Measurements from ENCODE around the gene NME3. TPM values are rescaled to one million over a fixed set of nuclear protein-coding genes. Genes with fewer than 3 reads are reported as not detected.

Gene NME3
- total RNA-seq, 1 donor from 2014 or later, result 31.7 TPM

GRCh38 chr16:1784977-1785845 lies 13.9 kb upstream of the NME3 start:
- DNase-seq (ENCODE audit: low spot score), result no peak
- intact Hi-C loops (cut with DNase I), result loop anchor here (5.0 kb wide), 2 partner anchors 37 to 157 kb away; partner anchors contain the start of gene MSRB1

DNA sequence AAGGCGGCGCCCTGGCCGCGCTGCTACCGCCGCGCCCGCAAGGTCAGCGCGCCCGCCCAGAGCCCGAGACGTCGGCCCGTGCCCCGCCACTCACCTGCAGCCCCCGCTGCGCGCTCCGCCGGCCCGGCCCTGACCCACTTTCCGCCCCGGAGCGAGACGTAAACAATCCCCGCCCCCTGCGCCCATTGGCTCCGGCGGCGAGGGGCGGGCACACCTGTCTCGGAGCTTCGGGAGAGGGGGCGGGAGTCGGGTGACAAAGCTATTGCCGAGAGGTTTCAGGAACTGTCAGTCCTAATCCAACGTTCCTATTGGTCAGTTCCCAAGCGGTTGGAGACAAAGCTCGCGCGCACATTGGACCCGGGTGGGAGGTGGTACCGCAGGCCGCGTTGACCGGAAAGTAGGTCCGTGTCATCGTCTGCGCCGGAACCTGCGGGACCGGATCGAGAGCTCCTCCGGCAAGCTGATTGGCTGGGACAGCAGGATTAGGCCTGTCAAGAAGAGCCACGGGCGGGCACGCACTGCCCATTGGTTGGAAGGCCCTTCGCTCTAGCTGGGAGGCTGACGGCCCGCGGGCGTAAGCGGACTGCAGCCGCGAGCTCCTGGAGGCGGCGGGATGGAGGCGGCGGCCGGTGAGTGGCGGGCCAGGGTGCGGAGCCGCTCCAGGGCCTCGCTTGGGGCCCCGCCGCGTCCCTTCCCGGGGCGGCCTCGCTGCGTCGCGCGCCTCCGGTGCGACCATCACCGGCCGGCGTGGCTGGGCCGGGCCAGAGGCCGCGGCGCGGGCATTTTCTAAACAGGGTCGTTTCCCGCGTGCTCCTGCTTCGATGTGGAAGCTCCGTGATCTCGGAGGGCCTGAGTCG lies 11.3 kb upstream of the NME3 start, which contains the start of the genes NUBP2 and SPSB3:
TSS of gene NUBP2 (plus strand) at position 553 of the 857 bp plus-strand sequence. CDS start at position 614, 61 bp downstream.
TSS of gene SPSB3 (minus strand) at position 164 of the 857 bp plus-strand sequence. CDS start 1,088 bp downstream, outside the sequence.
- intact Hi-C loops (cut with DNase I), result loop anchor here (5.0 kb wide), 1 partner anchor 160 kb away; the partner anchor contains the start of gene MSRB1
- DNase-seq (ENCODE audit: low spot score), result peak; percentile 100

DNA sequence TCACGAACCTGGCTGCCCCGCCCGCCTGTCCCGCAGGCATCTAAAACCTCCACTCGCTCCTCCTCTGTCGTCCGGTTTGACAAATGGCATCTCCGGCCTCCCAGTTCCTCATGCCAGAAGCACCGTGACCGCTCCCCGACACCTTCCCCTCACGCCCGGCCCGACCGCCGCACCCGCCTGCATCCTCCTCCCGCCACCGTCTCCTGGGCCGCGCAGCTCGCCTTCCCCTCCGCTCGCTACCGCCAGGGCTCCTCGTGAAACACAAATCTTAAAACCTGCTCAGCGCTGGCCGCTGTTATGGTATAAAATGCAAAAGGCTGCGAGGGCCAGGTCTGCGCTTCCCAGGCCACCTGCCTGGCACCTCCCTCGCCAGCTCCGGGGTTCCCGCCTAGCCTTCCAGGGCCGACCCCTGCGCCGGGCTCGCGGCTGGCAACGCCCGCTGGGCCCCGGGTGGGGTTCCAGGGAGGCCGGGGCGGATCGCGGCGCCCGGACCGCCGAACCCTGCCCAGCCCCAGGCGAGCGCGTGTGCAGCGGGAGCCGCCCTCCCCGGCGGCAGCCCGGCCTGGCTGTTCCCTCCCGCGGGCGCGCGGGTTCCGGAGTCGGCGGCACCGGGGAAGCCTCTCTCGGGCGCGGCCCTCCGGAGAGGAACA lies 10.5 kb upstream of the NME3 start:
- intact Hi-C loops (cut with DNase I), result loop anchor here (5.0 kb wide), 1 partner anchor 160 kb away; the partner anchor contains the start of gene MSRB1

GRCh38 chr16:1781254-1781653 lies 9.9 kb upstream of the NME3 start:
- no peak for DNase-seq (ENCODE audit: low spot score)
- intact Hi-C loops (cut with DNase I), result loop anchor here (5.0 kb wide), 1 partner anchor 161 kb away; the partner anchor contains the start of gene MSRB1

More for the DNA sequence above, 10.5 kb upstream of the NME3 start:
- DNase-seq (ENCODE audit: low spot score), result no peak

- no peak for DNase-seq (ENCODE audit: low spot score)
- intact Hi-C loops (cut with DNase I), result loop anchor here (5.0 kb wide), 1 partner anchor 162 kb away; the partner anchor contains the start of gene MSRB1
Measured at GRCh38 chr16:1780677-1781072, 9.3 kb upstream of the NME3 start.

- intact Hi-C loops (cut with DNase I), result loop anchor here (5.0 kb wide), 1 partner anchor 162 kb away; the partner anchor contains the start of gene MSRB1
- no peak for DNase-seq (ENCODE audit: low spot score)
Measured at GRCh38 chr16:1779741-1780676, 8.7 kb upstream of the NME3 start.

- DNase-seq (ENCODE audit: low spot score), result no peak
- intact Hi-C loops (cut with DNase I), result no loop called here
Measured at GRCh38 chr16:1779234-1779701, 7.9 kb upstream of the NME3 start.

- DNase-seq (ENCODE audit: low spot score), result no peak
- intact Hi-C loops (cut with DNase I), result no loop called here
Measured at GRCh38 chr16:1778200-1779179, 7.1 kb upstream of the NME3 start.

GRCh38 chr16:1777375-1778199 lies 6.2 kb upstream of the NME3 start:
- DNase-seq (ENCODE audit: low spot score), result no peak
- intact Hi-C loops (cut with DNase I), result no loop called here

DNA sequence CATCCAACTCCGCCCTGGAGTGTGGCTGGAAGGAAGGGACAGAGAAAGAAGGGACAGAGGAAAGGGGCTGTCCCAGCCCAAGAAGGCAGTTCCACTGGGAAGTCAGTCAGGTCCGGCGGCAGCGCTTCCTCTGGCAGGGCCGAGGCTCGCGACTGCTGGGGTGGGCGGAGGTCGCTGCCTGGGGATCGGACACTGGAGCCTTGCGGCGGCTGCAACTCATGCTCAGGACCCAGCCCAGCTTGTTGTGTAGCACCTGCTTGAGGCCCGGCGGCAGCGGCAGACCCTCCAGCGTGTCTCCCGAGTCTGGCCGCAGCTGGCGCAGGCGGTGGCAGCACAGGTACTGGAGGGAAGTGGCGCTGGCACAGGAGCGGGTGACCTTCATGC lies 5.6 kb upstream of the NME3 start:
- DNase-seq (ENCODE audit: low spot score), result no peak
- intact Hi-C loops (cut with DNase I), result no loop called here

DNA sequence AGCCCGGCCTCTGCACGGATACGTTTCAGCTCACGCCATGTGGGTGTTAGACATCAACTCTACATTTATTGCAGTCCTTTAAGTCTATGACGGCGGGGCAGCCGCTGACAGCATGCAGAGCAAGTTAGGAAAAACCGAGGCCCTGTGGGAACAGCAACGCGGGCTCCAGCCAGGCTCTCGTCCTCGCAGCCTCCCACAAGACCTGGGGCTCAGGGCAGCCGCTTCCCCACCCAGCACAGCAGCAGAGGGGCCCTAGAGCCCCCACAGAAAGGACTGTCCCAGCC lies 5.3 kb upstream of the NME3 start:
- no peak for DNase-seq (ENCODE audit: low spot score)
- intact Hi-C loops (cut with DNase I), result no loop called here

DNA sequence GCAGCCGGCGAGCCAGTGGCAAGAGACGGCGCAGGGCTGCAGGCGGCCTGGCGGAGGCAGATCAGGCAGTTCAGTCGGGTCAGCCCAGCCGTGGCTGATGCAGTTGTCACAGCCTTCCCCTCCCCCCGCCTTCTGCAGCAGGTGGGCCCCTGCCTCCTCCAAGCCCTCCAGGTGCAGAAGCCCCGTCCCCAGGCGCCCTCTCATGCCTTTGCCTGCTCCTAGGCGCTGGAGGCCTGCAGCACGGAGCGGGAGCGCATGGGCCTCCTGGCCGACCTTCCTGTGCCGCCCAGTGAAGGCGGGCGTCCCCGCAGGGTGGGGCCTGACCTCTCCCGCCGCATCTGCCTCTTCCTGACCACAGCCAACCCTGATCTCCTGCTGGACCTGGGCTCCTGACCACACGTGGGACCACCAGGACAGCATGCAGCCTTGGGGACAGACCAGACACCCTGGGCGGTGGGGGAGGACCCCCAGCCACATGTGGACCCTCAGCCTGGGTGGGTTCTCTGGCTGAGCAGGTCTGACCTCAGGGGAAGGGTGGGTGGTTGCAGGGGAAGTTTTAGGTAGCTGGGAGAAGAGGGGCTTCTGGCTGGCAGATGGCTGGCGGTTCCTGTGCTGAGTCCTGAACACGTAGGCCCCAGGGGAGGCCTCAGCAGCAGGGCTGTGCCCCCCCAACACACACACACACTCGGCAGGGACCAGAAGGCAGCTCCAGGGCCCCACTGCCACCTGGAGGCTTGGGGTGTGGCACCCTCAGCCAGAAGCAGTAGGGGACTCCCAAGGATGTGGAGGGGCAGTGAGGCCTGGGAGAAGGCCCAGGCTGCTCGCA lies 4.7 kb upstream of the NME3 start:
- intact Hi-C loops (cut with DNase I), result no loop called here
- DNase-seq (ENCODE audit: low spot score), result no peak

DNA sequence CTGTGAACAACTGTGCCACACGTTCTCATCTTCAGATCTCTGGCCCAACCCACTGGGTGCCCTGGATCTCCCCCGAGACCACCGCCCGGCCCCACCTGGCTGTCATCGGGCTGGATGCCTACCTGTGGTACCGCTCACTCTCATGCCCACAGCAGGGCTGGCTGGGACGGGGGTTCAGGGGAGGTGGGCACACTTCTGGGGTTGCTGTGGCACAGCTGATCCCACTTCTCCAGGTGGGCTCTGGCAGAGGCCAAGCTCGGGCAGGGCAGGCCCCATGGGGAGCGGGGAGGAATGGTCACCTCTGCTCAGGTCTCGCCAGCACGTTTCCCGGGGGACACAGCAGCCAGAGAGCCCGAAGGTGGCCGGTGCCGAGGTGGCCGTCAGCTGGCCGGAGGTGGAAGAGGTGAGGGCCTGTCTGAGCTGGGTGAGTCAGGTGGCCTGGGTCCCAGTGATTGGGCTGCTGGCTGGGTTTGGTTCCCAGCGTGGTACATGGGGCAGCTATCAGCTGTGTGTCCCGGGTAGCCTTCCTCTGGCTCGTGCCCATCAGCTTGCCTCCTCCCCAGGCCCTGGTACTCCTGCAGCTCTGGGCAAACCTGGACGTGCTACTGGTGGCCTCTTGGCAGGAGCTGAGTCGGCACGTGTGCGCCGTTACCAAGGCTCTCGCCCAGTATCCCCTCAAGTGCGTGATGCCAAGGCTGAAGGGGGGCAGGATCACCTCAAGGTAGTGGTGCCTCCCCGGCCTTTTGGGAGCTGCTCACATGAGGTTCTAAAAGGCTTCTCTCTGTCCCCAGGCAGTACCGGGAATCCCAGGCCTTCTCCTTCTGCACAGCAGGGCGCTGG lies 3.9 kb upstream of the NME3 start:
- DNase-seq (ENCODE audit: low spot score), result no peak
- intact Hi-C loops (cut with DNase I), result no loop called here

GRCh38 chr16:1774448-1774780 lies 3.1 kb upstream of the NME3 start:
- intact Hi-C loops (cut with DNase I), result loop anchor here (5.0 kb wide), 1 partner anchor 67 kb away; the partner anchor contains the start of gene MAPK8IP3
- DNase-seq (ENCODE audit: low spot score), result no peak
